ENCODE measurements around the gene CEBPZOS. TPM values are rescaled to one million over a fixed set of nuclear protein-coding genes. Genes with fewer than 3 reads are reported as not detected.

The CEBPZOS gene
- total RNA-seq, 1 donor from 2014 or later: 38.5 TPM

DNA sequence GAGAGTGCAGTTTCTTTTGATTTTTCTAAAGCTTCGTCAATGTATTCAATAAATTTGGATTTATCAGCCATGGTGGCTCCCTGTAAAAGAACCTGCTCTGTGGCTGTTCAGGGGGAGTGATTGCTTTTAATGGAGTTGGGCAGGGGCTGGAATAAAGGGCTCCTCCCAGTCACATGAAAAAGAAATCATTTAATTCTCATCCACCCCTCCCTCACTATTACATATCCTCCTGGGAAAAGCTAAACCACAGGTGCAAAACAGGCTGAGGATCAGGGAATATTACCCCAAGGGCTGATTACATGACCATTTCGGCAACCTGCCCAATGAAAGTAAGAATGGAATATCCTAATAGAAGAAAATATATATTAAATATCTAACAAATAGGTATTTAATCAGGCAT lies 7.7 kb upstream of the CEBPZOS start, which contains the start of gene SULT6B1:
Gene SULT6B1, minus strand, starts transcription at position 101 of the 400 bp plus-strand sequence. Its CDS starts 30 bp downstream, at position 71.
- ATAC-seq: no peak
- intact Hi-C loops (cut with DNase I): no loop called here
- Histone ChIP-seq H3K9me3 (no peaks in the 10 kb centered on the region), H3K27me3 (ENCODE audit: low read depth) (peaks cover 6% of the 10 kb centered on the region), H3K27ac (no peak within 1 kb of the TSS), H3K4me3 (no peak within 1 kb of the TSS), H3K4me1 (no peaks in the 10 kb centered on the region), H3K36me3 (no peaks in the 10 kb centered on the region)
- no peak for DNase-seq
- no peak for TF ChIP-seq CTCF (IDR thresholded peaks at IDR 0.05)

GRCh38 chr2:37189452-37190153 lies 6.7 kb upstream of the CEBPZOS start:
- intact Hi-C loops (cut with DNase I): no loop called here
- TF ChIP-seq CTCF (IDR thresholded peaks at IDR 0.05): no peak
- ATAC-seq: peak; percentile 72 to 79

GRCh38 chr2:37190290-37190689 lies 6.0 kb upstream of the CEBPZOS start:
- intact Hi-C loops (cut with DNase I): no loop called here
- no peaks in the 10 kb centered on the region for H3K9me3 ChIP-seq
- H3K27ac ChIP-seq: no peak overlapping the region
- ATAC-seq (no peak), DNase-seq (no peak)
- no peak for TF ChIP-seq CTCF (IDR thresholded peaks at IDR 0.05)
- no peak overlapping the region for H3K4me3 ChIP-seq
- H3K27me3 ChIP-seq (ENCODE audit: low read depth): no peaks in the 10 kb centered on the region
- no peaks in the 10 kb centered on the region for H3K36me3 ChIP-seq
- H3K4me1 ChIP-seq: no peaks in the 10 kb centered on the region

More at GRCh38 chr2:37189452-37190153, 6.7 kb upstream of the CEBPZOS start:
- Histone ChIP-seq H3K4me3 (no peak overlapping the region), H3K4me1 (no peaks in the 10 kb centered on the region), H3K27ac (no peak overlapping the region), H3K36me3 (no peaks in the 10 kb centered on the region), H3K9me3 (no peaks in the 10 kb centered on the region), H3K27me3 (ENCODE audit: low read depth) (peaks cover 2% of the 10 kb centered on the region)
- DNase-seq: no peak

- Histone ChIP-seq H3K27me3 (ENCODE audit: low read depth) (no peaks in the 10 kb centered on the region), H3K4me1 (no peaks in the 10 kb centered on the region), H3K27ac (no peak overlapping the region), H3K36me3 (no peaks in the 10 kb centered on the region), H3K4me3 (no peak overlapping the region), H3K9me3 (no peaks in the 10 kb centered on the region)
- DNase-seq (no peak), ATAC-seq (no peak)
- no peak for TF ChIP-seq CTCF (IDR thresholded peaks at IDR 0.05)
- intact Hi-C loops (cut with DNase I): no loop called here
Measured at GRCh38 chr2:37191253-37191652, 5.0 kb upstream of the CEBPZOS start.

DNA sequence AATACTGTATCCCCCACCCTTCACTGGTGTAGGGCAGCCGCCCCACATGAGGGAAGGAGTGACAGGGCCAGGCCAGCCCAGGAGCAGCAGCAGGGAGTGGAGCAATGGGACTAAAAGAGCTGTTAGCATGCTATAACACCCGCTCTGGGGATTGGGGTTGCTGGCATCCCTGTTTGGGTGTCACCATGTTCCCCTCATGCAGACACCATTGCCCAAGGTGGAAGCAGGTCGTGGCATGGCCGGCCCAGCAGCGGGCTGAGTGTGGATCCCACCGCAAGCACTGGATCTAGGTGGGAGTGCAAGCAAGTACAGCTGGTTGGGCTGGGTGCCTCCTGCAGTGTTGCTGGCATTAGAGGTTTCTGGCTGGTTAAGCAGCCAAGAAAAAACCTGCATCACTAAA lies 4.5 kb upstream of the CEBPZOS start:
- no peak for DNase-seq
- H3K4me3 ChIP-seq: no peak overlapping the region
- intact Hi-C loops (cut with DNase I): no loop called here
- no peak overlapping the region for H3K27ac ChIP-seq
- H3K9me3 ChIP-seq: no peaks in the 10 kb centered on the region
- peaks cover under 1% of the 10 kb centered on the region for H3K4me1 ChIP-seq
- ATAC-seq: no peak
- no peaks in the 10 kb centered on the region for H3K36me3 ChIP-seq
- TF ChIP-seq CTCF (IDR thresholded peaks at IDR 0.05): no peak
- H3K27me3 ChIP-seq (ENCODE audit: low read depth): no peaks in the 10 kb centered on the region

Measured in lower lobe of right lung (tissue), 2 donors.